ENCODE results near the gene FAM193A. TPM values are rescaled to one million over a fixed set of nuclear protein-coding genes. Genes with fewer than 3 reads are reported as not detected.
A peak's percentile ranks its signal among the peaks of the same experiment; 100 is the strongest.
"Not testable (repeated sequence)": the region's sequence is repeated elsewhere in the genome, so short reads cannot be mapped to it uniquely, and the experiment has no call there.

Gene FAM193A
- total RNA-seq, 1 donor from 2014 or later: 30.9 TPM

DNA sequence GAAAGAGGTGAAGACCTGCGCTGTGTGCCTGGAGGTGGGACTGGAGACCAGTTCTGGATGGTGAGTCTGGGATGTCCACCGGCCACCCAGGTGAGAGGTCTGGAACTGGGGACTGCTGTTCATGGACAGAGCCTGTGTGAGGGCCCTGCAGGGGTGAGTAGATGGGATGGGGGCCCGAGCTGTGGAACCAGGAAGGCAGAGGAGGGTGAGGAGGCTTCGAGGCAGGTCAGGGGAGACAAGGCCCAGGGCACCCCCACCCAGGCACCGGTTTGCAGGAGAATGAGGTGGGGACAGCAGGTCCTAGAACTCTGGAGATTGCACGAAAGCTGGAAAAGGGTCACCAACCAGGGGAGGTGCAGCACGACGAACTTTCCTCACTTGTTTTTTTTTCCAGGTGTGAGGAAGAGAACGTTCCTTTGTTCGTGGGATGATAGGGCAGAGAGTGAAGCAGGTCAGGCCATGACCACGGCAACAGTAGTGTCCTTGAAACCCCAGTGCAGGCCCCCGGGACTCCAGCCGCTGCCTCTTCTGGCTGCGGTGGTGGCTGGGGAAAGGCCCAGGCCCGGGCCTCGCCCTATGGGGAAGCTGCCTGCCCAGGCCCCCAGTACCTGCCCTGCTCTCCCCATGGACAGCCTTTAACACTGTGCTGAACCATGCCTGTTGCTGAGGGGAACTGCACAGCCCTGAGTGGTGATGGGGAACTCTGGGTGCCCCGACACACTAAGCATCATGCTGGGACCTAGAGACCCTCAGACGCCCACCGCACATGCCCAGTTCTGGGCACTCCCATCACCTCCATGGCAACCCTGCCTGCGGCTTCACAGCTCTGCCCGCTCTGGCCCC lies 196.8 kb downstream of the FAM193A start:
- Histone ChIP-seq H3K4me3 (no peak overlapping the region), H3K4me1 (no peaks in the 10 kb centered on the region), H3K9me3 (peaks cover 0 to 16% of the 10 kb centered on the region in 2 donors), H3K27me3 (no peaks in the 10 kb centered on the region), H3K36me3 (peaks cover 22 to 46% of the 10 kb centered on the region in 2 donors), H3K27ac (no peak overlapping the region)
- no peak for DNase-seq (ENCODE audit: low spot score in 2 of 2)
- intact Hi-C loops (cut with DNase I): no loop called here
- TF ChIP-seq, protein P1, sequence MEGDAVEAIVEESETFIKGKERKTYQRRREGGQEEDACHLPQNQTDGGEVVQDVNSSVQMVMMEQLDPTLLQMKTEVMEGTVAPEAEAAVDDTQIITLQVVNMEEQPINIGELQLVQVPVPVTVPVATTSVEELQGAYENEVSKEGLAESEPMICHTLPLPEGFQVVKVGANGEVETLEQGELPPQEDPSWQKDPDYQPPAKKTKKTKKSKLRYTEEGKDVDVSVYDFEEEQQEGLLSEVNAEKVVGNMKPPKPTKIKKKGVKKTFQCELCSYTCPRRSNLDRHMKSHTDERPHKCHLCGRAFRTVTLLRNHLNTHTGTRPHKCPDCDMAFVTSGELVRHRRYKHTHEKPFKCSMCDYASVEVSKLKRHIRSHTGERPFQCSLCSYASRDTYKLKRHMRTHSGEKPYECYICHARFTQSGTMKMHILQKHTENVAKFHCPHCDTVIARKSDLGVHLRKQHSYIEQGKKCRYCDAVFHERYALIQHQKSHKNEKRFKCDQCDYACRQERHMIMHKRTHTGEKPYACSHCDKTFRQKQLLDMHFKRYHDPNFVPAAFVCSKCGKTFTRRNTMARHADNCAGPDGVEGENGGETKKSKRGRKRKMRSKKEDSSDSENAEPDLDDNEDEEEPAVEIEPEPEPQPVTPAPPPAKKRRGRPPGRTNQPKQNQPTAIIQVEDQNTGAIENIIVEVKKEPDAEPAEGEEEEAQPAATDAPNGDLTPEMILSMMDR (IDR thresholded peaks at IDR 0.05): no peak

DNA sequence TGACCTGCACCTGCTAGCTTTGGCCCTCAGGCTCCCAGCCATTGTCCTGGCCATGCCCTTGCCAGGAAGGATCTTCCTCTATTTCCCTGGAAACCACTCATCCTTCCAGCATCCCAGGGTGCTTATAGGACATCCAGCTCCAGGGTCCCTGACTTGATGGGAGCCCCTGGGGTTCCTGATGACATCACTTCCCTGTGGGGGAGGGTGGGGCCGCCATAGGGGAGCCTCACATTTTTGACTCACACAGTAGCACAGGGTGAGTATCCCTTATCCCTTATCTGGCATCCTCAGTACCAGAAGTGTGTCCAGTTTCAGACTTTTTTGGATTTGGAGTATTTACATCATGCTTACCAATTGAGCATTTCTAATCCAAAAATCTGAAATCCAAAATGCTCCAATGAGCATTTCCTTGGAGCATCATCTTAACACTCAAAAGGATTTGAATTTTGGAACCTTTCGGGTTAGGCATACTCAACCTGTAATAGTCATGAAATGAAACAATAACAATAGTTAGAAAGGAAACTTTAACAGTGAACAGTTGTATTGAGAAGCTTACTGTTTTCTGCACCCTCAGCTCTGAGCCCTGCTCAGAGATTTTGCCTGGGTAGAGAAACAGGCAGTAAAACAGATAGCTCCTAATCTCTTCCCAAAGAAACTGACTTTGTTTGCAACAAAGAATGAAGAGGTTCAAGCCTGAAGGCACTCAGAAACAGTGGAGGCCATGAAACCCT lies 197.6 kb downstream of the FAM193A start:
- TF ChIP-seq, protein P1 (IDR thresholded peaks at IDR 0.05): no peak
- peaks cover 21 to 44% of the 10 kb centered on the region in 2 donors for H3K36me3 ChIP-seq

DNA sequence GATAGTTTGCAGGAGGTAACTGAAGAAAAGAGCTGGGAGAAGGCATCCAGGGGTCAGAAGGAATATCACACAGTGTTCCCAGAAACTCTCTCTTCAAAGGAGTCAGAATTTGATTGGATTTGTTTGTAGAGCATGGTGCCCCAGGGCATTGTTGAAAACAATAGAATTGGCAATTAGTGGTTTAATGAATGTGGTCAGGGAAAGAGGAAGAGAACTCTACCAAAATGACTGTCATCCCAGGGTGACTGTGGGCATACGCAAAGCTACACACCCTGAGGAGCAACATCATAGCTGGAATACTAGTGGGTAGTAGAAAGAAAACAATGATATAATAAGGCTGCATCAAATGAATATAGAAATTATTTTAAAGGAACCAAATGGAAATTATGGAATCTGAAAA lies 198.2 kb downstream of the FAM193A start:
- no peak for DNase-seq (ENCODE audit: low spot score in 2 of 2)
- intact Hi-C loops (cut with DNase I): no loop called here
- H3K27ac ChIP-seq: no peak overlapping the region
- H3K27me3 ChIP-seq: no peaks in the 10 kb centered on the region
- peaks cover 17 to 40% of the 10 kb centered on the region in 2 donors for H3K36me3 ChIP-seq
- H3K9me3 ChIP-seq: peaks cover 0 to 16% of the 10 kb centered on the region in 2 donors
- H3K4me3 ChIP-seq: no peak overlapping the region
- TF ChIP-seq, protein P1 (IDR thresholded peaks at IDR 0.05): no peak
- no peaks in the 10 kb centered on the region for H3K4me1 ChIP-seq

More for the DNA sequence above, 197.6 kb downstream of the FAM193A start:
- DNase-seq (ENCODE audit: low spot score in 2 of 2): no peak
- intact Hi-C loops (cut with DNase I): no loop called here
- no peak overlapping the region for H3K27ac ChIP-seq
- no peak overlapping the region for H3K4me3 ChIP-seq
- H3K4me1 ChIP-seq: no peaks in the 10 kb centered on the region
- peaks cover 0 to 16% of the 10 kb centered on the region in 2 donors for H3K9me3 ChIP-seq
- no peaks in the 10 kb centered on the region for H3K27me3 ChIP-seq

DNA sequence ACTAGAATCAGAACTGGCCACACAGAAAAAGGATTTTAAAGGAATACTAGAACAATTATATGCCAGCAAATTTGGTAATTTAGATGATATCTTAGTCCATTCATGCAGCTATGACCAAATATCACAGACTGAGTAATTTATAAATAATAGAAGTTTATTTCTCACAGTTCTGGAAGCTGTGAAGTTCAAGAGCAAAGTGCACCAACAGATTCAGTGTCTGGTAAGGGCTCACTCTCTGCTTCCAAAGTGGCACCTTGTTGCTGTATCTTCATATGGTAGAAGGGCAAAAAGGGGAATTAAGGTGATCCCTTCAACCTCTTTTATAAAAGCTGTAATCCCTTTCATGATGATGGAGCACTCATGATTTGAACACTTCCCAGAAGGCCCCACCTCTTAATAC lies 199.4 kb downstream of the FAM193A start:
- DNase-seq (ENCODE audit: low spot score in 2 of 2): no peak
- peaks cover 0 to 16% of the 10 kb centered on the region in 2 donors for H3K9me3 ChIP-seq

DNA sequence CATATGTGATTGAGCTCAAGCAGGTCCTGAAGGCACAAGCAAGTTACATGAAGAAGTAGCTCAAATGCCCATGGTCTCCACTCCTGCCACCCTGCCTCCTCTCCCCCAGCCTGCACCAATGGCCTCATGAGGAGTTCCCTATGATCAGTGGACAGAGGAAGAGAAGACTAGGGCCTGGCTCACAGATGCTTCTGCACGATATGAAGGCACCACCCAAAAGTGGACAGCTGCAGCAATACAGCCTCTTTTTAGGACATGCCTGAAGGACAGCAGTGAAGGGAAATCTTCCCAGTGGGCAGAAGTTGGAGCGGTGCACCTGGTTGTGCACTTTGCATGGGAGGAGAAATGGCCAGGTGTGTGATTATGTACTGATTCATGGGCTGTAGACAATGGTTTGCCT lies 201.8 kb downstream of the FAM193A start:
- DNase-seq (ENCODE audit: low spot score in 2 of 2); H3K4me3 ChIP-seq; H3K4me1 ChIP-seq; intact Hi-C loops (cut with DNase I); H3K27ac ChIP-seq; H3K27me3 ChIP-seq: not testable (repeated sequence)
- H3K36me3 ChIP-seq: peaks cover 15 to 18% of the 10 kb centered on the region in 2 donors
- peaks cover 0 to 16% of the 10 kb centered on the region in 2 donors for H3K9me3 ChIP-seq

More for the DNA sequence above, 199.4 kb downstream of the FAM193A start:
- Histone ChIP-seq H3K4me1 (no peaks in the 10 kb centered on the region), H3K36me3 (peaks cover 17 to 29% of the 10 kb centered on the region in 2 donors), H3K27me3 (no peaks in the 10 kb centered on the region), H3K4me3 (no peak overlapping the region), H3K27ac (no peak overlapping the region)
- TF ChIP-seq, protein P1 (IDR thresholded peaks at IDR 0.05): no peak
- intact Hi-C loops (cut with DNase I): no loop called here

DNA sequence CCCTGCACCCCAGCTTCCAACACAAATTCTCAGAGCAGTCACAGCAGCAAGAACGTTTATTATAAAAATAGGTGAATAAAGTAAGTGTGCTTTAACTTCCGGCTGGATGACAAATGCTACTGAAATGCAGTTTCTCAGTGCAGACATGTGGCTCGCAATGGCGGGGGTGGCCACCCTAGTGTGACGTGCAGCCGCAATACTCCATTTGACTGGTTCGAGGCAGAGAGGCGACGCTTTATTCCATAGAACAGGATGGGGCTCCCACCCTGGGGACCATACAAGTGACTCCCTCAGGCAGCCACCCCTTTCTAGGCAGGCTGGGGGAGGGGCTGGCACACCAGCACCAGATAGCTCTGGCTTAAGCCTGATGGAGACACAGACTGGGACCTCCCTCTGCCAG lies 205.2 kb downstream of the FAM193A start:
- intact Hi-C loops (cut with DNase I): no loop called here
- H3K4me1 ChIP-seq: no peaks in the 10 kb centered on the region
- H3K4me3 ChIP-seq: no peak overlapping the region
- H3K27me3 ChIP-seq: no peaks in the 10 kb centered on the region
- no peak for DNase-seq (ENCODE audit: low spot score in 2 of 2)
- TF ChIP-seq, protein P1 (IDR thresholded peaks at IDR 0.05): no peak
- peak overlapping the region; percentile 45 to 59 for H3K27ac ChIP-seq
- peaks cover 40 to 44% of the 10 kb centered on the region in 2 donors for H3K36me3 ChIP-seq
- H3K9me3 ChIP-seq: peaks cover 0 to 1% of the 10 kb centered on the region in 2 donors
